ENCODE results near the gene MTMR11.

- no peak for TF ChIP-seq CTCF (IDR thresholded peaks at IDR 0.05; ENCODE audit: low read length)
- TF ChIP-seq EZH2 (IDR thresholded peaks at IDR 0.05; ENCODE audit: borderline replicate concordance, low read length): no peak
Measured at GRCh38 chr1:149885339-149886120, 51.1 kb downstream of the MTMR11 start.
